HL-60 (cell line): ENCODE data around the gene MAN2A1.

Experiments used
- DNase-seq, 2 experiments: peaks; one replicate each; pipeline ENCODE4 v3.0.0-alpha.2; 2010 to 2020; ENCODE audit warnings: low read depth in 1 of 2, low spot score in 1 of 2
- H3K27ac ChIP-seq: fragments of 250-450 bp; sonication (Bioruptor Pico); replicated peaks from 2 replicates; pipeline ENCODE4 v1.5.1; 2020; ENCODE audit warnings: mild to moderate bottlenecking, moderate library complexity
- H3K27me3 ChIP-seq: fragments of 250-450 bp; sonication (Bioruptor Pico); 2 replicates; pipeline ENCODE4 v1.5.1; 2021; ENCODE audit warnings: mild to moderate bottlenecking, moderate library complexity; ENCODE audit not compliant: insufficient read depth, poor library complexity, severe bottlenecking
- H3K4me3 ChIP-seq: replicated peaks from 2 replicates; pipeline ENCODE4 v1.5.1; 2011; ENCODE audit warnings: mild to moderate bottlenecking, control low read depth, low read length; ENCODE audit not compliant: insufficient read depth
- CTCF ChIP-seq: IDR thresholded peaks from one replicate; pipeline ENCODE4 v1.5.1; 2011; ENCODE audit warnings: low read length, control low read depth, inconsistent platforms; ENCODE audit not compliant: insufficient read depth
- GABPA ChIP-seq: IDR thresholded peaks from 2 replicates; pipeline ENCODE4 v1.6.1; 2012; ENCODE audit warnings: low read depth
- POLR2AphosphoS5 ChIP-seq: IDR thresholded peaks from 2 replicates; pipeline ENCODE4 v1.6.1; 2012; ENCODE audit warnings: low read depth
- REST ChIP-seq: IDR thresholded peaks from 2 replicates; pipeline ENCODE4 v1.6.1; 2012; ENCODE audit warnings: low read depth; ENCODE audit not compliant: insufficient replicate concordance
- SPI1 ChIP-seq: IDR thresholded peaks from 2 replicates; pipeline ENCODE4 v1.6.1; 2012; ENCODE audit warnings: low read depth, mild to moderate bottlenecking, borderline replicate concordance

The MAN2A1 gene

DNA sequence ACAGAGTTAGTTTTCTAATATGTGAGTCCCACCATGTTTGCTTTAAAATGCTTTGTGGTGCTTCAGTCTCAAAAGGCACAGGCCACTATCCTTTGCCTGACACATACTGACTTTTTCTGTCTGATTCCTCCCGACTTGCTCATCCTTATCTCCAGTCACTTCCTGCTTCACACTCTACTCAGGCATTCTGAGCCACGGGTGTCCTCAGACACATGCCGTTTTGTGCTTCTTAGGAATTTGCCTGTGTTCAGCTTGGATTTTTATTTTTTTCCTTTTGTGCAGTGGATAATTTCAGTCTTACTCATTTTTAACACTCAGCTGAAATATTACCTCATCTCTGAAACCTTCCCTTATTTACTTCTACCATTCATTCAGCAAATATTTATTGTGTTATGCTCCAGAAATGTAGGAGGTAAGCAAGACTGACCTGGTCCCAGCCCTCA is 54.1 kb downstream of the MAN2A1 start:
- no peak overlapping the region for H3K27ac ChIP-seq
- no peak for TF ChIP-seq REST
- TF ChIP-seq POLR2AphosphoS5, result no peak
- TF ChIP-seq SPI1, result no peak
- TF ChIP-seq GABPA, result no peak
- TF ChIP-seq CTCF, result no peak
- H3K27me3 ChIP-seq, result no peaks in the 10 kb centered on the region
- H3K4me3 ChIP-seq, result no peak overlapping the region
- DNase-seq, result no peak

- H3K27ac ChIP-seq, result no peak overlapping the region
- DNase-seq, result no peak
- TF ChIP-seq CTCF (no peak), REST (no peak), POLR2AphosphoS5 (no peak), GABPA (no peak), SPI1 (no peak)
These were observed 54.5 kb downstream of the MAN2A1 start for GRCh38 chr5:109744261-109744660.

DNA sequence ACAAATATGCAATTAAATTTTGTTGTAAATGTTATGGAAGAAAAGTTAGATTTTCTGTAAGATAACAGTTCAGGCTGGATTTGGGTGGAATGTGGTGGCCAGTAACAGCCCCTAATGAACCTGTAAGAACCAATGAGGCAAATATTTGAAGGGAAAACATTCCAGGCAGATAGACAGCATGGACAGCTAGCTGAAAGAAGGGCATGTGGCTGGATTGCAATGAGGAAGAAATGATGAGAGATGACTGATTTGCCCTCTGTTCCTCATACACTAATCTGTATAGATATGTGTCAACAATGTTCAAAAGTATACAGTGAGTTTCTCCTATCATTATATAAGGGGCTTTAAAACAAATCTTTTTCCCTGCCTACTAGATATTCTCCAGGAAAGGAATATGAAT is 58.8 kb downstream of the MAN2A1 start:
- H3K4me3 ChIP-seq, result no peak overlapping the region
- TF ChIP-seq CTCF (no peak), POLR2AphosphoS5 (no peak), SPI1 (no peak), REST (no peak), GABPA (no peak)
- DNase-seq, result no peak
- H3K27ac ChIP-seq, result no peak overlapping the region
- no peaks in the 10 kb centered on the region for H3K27me3 ChIP-seq

More at GRCh38 chr5:109744261-109744660, 54.5 kb downstream of the MAN2A1 start:
- no peak overlapping the region for H3K4me3 ChIP-seq
- H3K27me3 ChIP-seq, result no peaks in the 10 kb centered on the region
